IPS-15b (cell line): Measurements from ENCODE around the gene CNFN.

Experiments
- H3K27me3 ChIP-seq: one replicate; pipeline ENCODE4 v1.6.1; 2013; ENCODE audit warnings: low read length; ENCODE audit not compliant: control insufficient read depth, insufficient read depth
- H3K36me3 ChIP-seq: one replicate; pipeline ENCODE4 v1.6.1; 2013; ENCODE audit warnings: low read length; ENCODE audit not compliant: control insufficient read depth, insufficient read depth
- H3K4me1 ChIP-seq: one replicate; pipeline ENCODE4 v1.6.1; 2013; ENCODE audit warnings: mild to moderate bottlenecking, low read length; ENCODE audit not compliant: control insufficient read depth, insufficient read depth
- H3K4me3 ChIP-seq: one replicate; pipeline ENCODE4 v1.5.1; 2013; ENCODE audit warnings: low read depth, low read length
- H3K9ac ChIP-seq: one replicate; pipeline ENCODE4 v1.6.1; 2013; ENCODE audit warnings: low read depth, mild to moderate bottlenecking, low read length
- H3K9me3 ChIP-seq: one replicate; pipeline ENCODE4 v1.6.1; 2013; ENCODE audit warnings: mild to moderate bottlenecking, low read length; ENCODE audit not compliant: control insufficient read depth, insufficient read depth

The CNFN gene

DNA sequence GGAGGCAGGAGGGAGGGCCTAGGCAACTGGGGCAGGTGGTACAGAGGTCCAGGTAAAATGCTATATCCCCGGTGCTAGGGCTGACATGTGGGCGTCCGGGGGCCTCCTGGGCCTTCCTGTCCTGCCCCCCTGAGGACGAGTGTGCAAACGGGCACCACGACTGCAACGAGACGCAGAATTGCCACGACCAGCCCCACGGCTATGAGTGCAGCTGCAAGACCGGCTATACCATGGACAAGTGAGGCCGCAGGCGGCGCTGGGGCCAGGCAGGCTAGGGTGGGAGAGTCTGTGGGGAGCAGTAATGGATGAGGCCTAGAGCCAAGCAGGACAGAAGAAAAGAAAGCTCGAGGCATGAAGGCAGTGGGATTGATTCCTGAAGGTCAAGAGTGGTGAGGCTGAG lies 21.3 kb downstream of the CNFN start:
- H3K4me3 ChIP-seq: no peak overlapping the region
- peaks cover 12% of the 10 kb centered on the region for H3K36me3 ChIP-seq
- H3K9ac ChIP-seq: no peak overlapping the region
- H3K27me3 ChIP-seq: no peaks in the 10 kb centered on the region
- H3K4me1 ChIP-seq: peaks cover 11% of the 10 kb centered on the region
- H3K9me3 ChIP-seq: no peaks in the 10 kb centered on the region

DNA sequence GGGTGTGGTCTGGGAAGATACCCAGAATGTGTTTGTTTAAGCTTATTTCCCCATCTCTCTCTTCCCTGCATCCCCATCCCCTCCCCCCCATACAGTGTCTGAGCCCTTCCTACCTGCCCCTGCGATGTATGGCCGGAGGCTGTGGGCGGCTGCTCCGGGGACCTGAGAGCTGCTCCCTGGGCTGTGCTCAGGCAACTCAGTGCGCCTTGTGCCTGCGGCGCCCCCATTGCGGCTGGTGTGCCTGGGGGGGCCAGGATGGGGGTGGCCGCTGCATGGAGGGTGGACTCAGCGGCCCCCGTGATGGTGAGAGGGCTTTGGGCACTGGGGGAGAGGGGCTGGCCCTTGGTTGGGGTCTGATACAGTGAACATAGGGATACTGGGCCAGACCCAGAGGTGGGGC lies 21.7 kb downstream of the CNFN start:
- H3K9me3 ChIP-seq: no peaks in the 10 kb centered on the region
- peaks cover 16% of the 10 kb centered on the region for H3K36me3 ChIP-seq
- H3K4me3 ChIP-seq: no peak overlapping the region
- H3K4me1 ChIP-seq: peaks cover 11% of the 10 kb centered on the region
- H3K27me3 ChIP-seq: no peaks in the 10 kb centered on the region
- H3K9ac ChIP-seq: no peak overlapping the region

DNA sequence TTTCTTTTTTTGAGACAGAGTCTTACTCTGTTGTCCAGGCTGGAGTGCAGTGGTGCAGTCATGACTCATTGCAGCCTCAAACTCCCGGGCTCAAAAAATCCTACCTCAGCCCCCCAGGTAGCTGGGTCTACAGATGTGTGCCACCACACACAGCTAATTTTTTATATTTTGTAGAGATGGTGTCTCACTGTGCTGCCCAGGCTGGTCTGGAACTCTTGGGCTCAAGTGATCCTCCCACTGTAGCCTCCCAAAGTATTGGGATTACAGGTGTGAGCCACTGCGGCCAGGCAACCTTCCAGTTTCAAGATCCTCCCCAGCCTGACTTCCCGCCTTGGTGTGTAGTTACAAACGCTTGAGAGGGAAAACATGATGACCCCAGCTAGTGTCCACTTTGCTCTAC lies 22.2 kb downstream of the CNFN start:
- peaks cover 12% of the 10 kb centered on the region for H3K4me1 ChIP-seq

DNA sequence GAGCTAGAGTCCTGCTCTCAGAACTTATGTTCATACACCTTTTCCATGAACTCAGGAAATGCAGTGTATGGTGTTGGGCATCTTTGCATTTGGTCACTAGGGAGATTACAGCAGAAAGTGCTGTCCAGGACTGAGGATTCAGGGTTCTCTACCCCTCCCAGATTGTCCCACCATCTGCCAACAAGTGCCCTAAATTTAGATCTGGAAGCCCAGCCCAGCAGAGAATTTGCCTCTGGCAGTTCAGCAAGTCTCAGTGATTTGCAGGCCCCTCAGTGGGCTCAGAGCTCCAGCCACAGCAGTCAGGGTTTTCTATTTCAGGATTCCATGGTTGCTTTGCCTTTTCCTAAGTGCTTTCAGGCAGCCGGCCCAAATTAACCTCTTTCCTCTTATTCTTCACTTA lies 23.4 kb downstream of the CNFN start:
- no peak overlapping the region for H3K9ac ChIP-seq

More for the DNA sequence above, 22.2 kb downstream of the CNFN start:
- Histone ChIP-seq H3K9ac (no peak overlapping the region), H3K36me3 (peaks cover 20% of the 10 kb centered on the region), H3K4me3 (no peak overlapping the region), H3K9me3 (no peaks in the 10 kb centered on the region), H3K27me3 (no peaks in the 10 kb centered on the region)

DNA sequence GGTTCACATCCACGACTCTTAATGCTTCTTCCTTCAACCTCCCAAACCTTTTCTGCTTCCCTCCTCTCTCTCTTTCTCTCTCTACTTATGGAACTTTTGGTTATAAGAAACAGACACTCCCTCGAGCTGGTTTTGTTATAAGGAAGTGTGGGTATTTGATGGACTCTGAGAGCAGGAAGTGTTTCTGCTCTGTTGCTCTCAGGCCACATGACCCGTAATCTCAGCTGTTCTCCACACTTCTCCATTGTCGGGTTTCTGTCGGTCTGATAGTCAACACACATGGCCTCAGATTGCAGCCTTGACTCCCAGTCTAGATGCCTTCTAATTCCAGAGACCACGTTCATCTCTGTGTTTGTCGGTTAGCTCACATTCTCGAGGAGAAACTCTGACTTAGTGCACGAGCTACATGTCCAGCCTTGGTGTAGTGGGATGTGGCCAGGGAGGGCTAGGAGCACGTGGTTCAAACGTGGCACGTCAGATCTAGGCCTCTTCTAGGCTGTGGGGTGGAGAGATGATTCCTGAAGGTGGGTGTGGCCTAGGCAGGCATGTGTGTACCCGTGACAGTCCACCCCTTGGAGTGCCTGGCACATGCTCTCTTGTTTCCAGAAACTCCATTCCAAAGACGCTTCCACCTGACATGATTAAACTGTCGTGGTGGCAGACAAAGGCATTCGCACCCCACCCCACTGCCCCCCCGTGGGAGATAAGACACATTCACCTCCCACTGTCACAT lies 26.3 kb downstream of the CNFN start:
- Histone ChIP-seq H3K27me3 (no peaks in the 10 kb centered on the region), H3K9ac (no peak overlapping the region), H3K4me1 (peaks cover 6% of the 10 kb centered on the region), H3K4me3 (no peak overlapping the region), H3K36me3 (peaks cover 21% of the 10 kb centered on the region), H3K9me3 (no peaks in the 10 kb centered on the region)

More for the DNA sequence above, 23.4 kb downstream of the CNFN start:
- Histone ChIP-seq H3K9me3 (no peaks in the 10 kb centered on the region), H3K4me3 (no peak overlapping the region), H3K4me1 (peaks cover 13% of the 10 kb centered on the region), H3K27me3 (no peaks in the 10 kb centered on the region), H3K36me3 (peaks cover 26% of the 10 kb centered on the region)

DNA sequence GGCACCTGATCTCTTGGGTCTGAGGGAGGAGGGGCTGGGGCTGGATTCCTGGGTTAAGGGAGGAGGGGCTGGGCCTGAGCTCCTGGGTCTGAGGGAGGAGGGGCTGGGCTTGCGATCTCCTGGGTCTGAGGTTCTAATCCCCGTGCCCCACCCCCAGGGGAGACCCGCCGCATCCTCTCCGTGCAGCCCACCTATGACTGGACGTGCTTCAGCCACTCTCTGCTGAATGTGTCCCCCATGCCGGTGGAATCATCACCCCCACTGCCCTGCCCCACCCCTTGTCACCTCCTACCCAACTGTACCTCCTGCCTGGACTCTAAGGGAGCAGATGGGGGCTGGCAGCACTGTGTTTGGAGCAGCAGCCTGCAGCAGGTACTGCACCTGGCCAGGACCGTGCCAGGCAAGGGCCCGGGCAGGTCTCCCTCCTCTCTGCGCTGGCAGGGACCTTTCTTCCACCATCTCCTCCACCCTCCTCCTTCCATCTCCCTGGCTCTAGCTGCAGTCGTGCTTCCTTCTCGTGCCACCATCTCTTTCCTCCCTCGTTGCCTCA lies 27.1 kb downstream of the CNFN start:
- no peak overlapping the region for H3K9ac ChIP-seq
- H3K27me3 ChIP-seq: no peaks in the 10 kb centered on the region
- H3K4me1 ChIP-seq: peaks cover 2% of the 10 kb centered on the region
- H3K4me3 ChIP-seq: no peak overlapping the region
- peaks cover 25% of the 10 kb centered on the region for H3K36me3 ChIP-seq
- no peaks in the 10 kb centered on the region for H3K9me3 ChIP-seq

DNA sequence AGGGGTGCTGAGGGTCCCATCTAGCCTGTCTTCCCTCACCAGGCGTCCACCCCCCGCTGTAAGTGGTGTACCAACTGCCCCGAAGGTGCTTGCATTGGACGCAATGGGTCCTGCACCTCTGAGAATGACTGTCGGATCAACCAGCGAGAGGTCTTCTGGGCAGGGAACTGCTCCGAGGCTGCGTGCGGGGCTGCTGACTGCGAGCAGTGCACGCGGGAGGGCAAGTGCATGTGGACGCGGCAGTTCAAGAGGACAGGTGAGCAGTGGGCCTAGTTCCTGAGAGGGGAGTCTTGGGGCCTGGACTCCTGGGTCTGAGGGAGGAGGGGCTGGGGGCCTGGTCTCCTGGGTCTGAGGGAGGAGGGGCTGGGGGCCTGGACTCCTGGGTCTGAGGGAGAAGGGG lies 27.8 kb downstream of the CNFN start:
- H3K4me3 ChIP-seq: no peak overlapping the region
- peaks cover 2% of the 10 kb centered on the region for H3K4me1 ChIP-seq
- H3K9ac ChIP-seq: no peak overlapping the region
- no peaks in the 10 kb centered on the region for H3K9me3 ChIP-seq
- H3K36me3 ChIP-seq: peaks cover 32% of the 10 kb centered on the region
- H3K27me3 ChIP-seq: no peaks in the 10 kb centered on the region

DNA sequence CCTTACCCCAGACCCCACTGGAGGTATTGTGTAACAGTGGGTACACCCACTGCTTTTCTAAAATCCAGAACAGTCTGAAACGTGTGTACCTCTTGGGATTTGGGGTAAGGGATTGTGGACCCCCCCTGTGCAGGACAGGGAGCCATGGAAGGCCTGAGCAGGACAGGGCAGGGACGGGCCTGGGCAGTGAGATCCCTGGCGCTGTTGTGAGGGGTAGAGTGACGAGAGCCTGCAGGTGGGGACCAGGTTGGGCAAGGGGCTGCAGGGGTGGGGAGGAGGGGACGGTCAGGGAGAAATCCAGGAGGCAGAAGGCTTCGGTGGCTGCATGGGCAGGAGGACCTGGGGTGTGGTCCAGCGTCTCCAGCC lies 28.6 kb downstream of the CNFN start:
- H3K9me3 ChIP-seq: no peaks in the 10 kb centered on the region
- peaks cover 36% of the 10 kb centered on the region for H3K36me3 ChIP-seq
- H3K4me3 ChIP-seq: no peak overlapping the region
- H3K9ac ChIP-seq: no peak overlapping the region
- no peaks in the 10 kb centered on the region for H3K27me3 ChIP-seq
- peaks cover 2% of the 10 kb centered on the region for H3K4me1 ChIP-seq

DNA sequence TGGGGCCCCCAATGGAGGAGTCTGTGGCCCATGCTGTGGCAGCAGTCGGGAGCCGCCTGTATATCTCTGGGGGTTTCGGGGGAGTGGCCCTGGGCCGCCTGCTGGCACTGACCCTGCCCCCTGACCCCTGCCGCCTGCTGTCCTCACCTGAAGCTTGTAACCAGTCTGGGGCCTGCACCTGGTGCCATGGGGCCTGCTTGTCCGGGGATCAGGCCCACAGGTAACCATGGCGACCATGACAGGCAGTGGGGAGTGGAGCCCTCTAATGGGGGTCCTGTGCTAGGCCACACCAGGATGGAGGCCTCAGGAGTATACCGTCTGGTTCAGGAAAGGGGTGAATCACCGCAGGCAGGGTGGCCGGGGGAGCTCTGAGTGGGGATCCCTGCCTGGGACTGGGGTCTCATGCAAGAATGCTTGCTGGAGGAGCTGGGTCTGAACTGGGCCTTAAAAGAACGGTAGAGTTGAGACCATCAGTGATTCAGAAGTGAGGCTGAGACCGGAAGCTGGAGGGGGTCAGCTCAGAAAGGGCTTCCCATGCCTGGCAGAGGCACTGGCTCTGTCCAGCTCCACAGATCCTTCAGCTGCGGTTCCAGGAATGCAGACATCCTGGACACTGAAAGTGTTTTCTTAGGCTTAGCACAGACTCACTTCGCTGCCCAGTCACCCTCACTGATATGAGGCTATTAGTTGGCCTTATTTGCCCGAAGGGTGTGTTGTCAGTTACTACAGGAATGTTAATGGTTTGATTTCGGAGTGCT lies 29.1 kb downstream of the CNFN start:
- Histone ChIP-seq H3K27me3 (no peaks in the 10 kb centered on the region), H3K9ac (no peak overlapping the region), H3K9me3 (no peaks in the 10 kb centered on the region), H3K4me1 (peaks cover 2% of the 10 kb centered on the region), H3K4me3 (no peak overlapping the region), H3K36me3 (peaks cover 41% of the 10 kb centered on the region)

DNA sequence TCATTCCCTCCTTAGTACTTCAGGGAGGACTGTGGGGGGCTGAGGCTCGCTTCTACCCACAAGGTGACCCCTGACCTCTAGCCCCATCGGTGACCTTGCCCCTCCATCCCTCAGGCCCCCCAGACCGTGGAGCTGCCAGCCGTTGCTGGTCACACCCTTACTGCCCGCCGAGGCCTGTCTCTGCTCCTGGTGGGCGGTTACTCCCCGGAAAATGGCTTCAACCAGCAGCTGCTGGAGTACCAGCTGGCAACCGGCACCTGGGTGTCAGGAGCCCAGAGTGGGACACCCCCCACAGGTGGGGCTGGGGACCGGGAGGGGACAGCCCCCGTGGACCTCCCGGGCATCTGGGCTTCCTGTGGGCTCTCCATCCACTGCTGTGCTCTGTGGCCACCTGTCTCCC lies 32.8 kb downstream of the CNFN start:
- H3K36me3 ChIP-seq: peaks cover 33% of the 10 kb centered on the region
- H3K9me3 ChIP-seq: no peaks in the 10 kb centered on the region
- H3K9ac ChIP-seq: no peak overlapping the region
- H3K27me3 ChIP-seq: no peaks in the 10 kb centered on the region
- no peak overlapping the region for H3K4me3 ChIP-seq
- no peaks in the 10 kb centered on the region for H3K4me1 ChIP-seq

DNA sequence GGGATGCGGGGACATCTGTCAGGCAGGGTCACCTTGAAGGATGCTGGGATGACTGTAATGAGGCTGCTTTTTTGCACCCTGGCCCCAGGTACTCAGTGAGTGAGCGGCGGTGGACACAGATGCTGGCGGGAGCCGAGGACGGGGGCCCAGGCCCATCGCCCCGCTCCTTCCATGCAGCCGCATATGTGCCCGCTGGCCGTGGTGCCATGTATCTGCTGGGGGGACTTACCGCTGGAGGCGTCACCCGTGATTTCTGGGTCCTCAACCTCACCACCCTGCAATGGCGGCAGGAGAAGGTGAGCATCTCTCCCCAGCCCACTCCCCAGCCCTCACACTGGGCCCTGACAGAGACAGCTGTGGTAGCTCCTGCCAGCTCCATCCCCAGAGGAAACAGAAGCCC lies 33.4 kb downstream of the CNFN start:
- Histone ChIP-seq H3K4me3 (no peak overlapping the region), H3K4me1 (no peaks in the 10 kb centered on the region), H3K36me3 (peaks cover 31% of the 10 kb centered on the region), H3K9ac (no peak overlapping the region), H3K9me3 (no peaks in the 10 kb centered on the region), H3K27me3 (no peaks in the 10 kb centered on the region)

DNA sequence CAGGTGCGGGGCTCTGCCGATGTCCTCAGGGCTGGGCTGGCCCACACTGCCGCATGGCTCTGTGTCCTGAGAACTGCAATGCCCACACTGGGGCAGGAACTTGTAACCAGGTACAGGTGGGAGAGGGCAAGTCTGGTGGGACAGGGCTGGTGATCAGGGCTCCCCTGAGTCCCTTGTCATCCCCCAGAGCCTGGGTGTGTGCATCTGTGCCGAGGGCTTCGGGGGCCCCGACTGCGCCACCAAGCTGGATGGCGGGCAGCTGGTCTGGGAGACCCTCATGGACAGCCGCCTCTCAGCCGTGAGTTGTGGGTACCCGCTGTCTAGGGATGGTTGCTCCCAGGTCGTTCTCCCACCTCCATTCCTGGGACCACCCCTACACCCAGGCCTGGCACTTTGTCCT lies 34.2 kb downstream of the CNFN start:
- Histone ChIP-seq H3K4me3 (no peak overlapping the region), H3K4me1 (no peaks in the 10 kb centered on the region), H3K9ac (no peak overlapping the region), H3K36me3 (peaks cover 34% of the 10 kb centered on the region), H3K27me3 (no peaks in the 10 kb centered on the region), H3K9me3 (no peaks in the 10 kb centered on the region)
